Measurements from ENCODE around the gene TP53. TPM values are rescaled to one million over a fixed set of nuclear protein-coding genes. Genes with fewer than 3 reads are reported as not detected.

The TP53 gene
- total and polyA plus RNA-seq, 2 of the 4 experiments (the other 2 are of a cell fraction), result 31.2 to 48.5 TPM

DNA sequence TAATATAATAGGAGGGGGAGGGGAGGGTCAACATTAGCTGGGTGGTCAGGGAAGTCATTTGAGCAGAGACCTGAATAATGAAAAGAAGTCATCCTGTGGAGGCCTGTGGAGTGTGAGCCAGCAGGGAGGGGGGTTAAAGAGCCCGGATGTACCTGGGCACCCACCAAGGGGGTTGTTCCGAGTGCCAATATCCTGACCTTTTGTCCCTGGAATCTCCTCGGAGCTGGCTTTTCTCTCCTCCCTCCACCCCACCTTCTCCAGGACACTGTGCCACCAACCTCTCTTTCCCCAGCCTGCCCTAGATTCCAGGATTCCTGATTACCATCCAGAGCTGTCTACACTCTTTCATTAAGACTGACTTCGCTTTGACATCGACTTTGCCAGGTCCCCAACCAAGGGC is 51.1 kb downstream of the TP53 start:
- H3K23ac ChIP-seq (ENCODE audit: low read depth, low read length), result no peak overlapping the region
- dilution Hi-C loops (cut with HindIII; ENCODE audit: low sequenced_read_pairs, unreplicated experiment), result no loop called here

More for the DNA sequence above, 51.1 kb downstream of the TP53 start:
- H4K5ac ChIP-seq (ENCODE audit: low read depth, low read length), result no peak overlapping the region
- H3K79me1 ChIP-seq (ENCODE audit: low read depth in 1 of 2, low read length in 2 of 2), result no peaks in the 10 kb centered on the region
- H2BK15ac ChIP-seq (ENCODE audit: low read depth, low read length), result no peak overlapping the region
- intact Hi-C loops (cut with micrococcal nuclease) (no loop called here), in situ Hi-C loops (cut with MboI; ENCODE audit: low sequenced_read_pairs) (no loop called here)
- H3K4ac ChIP-seq (ENCODE audit: low read depth, low read length), result no peak overlapping the region
- no peak overlapping the region for H3K56ac ChIP-seq (ENCODE audit: extremely low read depth, insufficient read depth, low read length)
- WGBS, 2 experiments (ENCODE audit: extremely low coverage in 2 of 2, insufficient read length in 1 of 2), result 69% methylated on average over 4 of the region's 5 CpGs; no CpG with 5 or more reads in 1 of the 2 experiments
- peaks cover 7% of the 10 kb centered on the region for H3K27me3 ChIP-seq (ENCODE audit: control insufficient read depth, insufficient read depth, low read length)
- no TSS peak for BruUV-seq (replicated peaks)
- no peaks in the 10 kb centered on the region for H4K20me1 ChIP-seq (ENCODE audit: insufficient read depth, low read length)
- no peaks in the 10 kb centered on the region for H3K9me3 ChIP-seq (ENCODE audit: control insufficient read depth, insufficient read depth, low read length)
- ATAC-seq (ENCODE audit: low read depth) (no peak), DNase-seq (no peak)
- no peak overlapping the region for H3K18ac ChIP-seq (ENCODE audit: low read depth, low read length)
- H3K9me1 ChIP-seq (ENCODE audit: insufficient read depth, low read length), result no peaks in the 10 kb centered on the region
- no peak overlapping the region for H4K91ac ChIP-seq (ENCODE audit: insufficient read depth, low read depth, low read length)
- H2AFZ ChIP-seq (replicated peaks; ENCODE audit: low read length, poor library complexity), result peak overlapping the region; percentile 32
- POLR2A ChIA-PET (ENCODE audit: unreplicated experiment), result interaction anchor here (0.5 kb wide), 1 partner anchor 46 kb away, joined by 3 read pairs; no protein-coding TSS in a partner anchor
- H3K4me2 ChIP-seq (ENCODE audit: low read depth, low read length), result no peak overlapping the region
- H3K4me1 ChIP-seq (ENCODE audit: control insufficient read depth, insufficient read depth, low read length), result no peaks in the 10 kb centered on the region
- no peak overlapping the region for H3K14ac ChIP-seq (replicated peaks; ENCODE audit: low read depth, low read length)
- CTCF ChIA-PET, result no interaction called here
- no peak overlapping the region for H2BK20ac ChIP-seq (ENCODE audit: low read depth, low read length)
- no peak overlapping the region for H2BK120ac ChIP-seq (ENCODE audit: low read depth, low read length)
- no peak overlapping the region for H3K4me3 ChIP-seq (ENCODE audit: insufficient read depth, low read depth, low read length)
- TF ChIP-seq POLR2A (IDR thresholded peaks at IDR 0.05; ENCODE audit: low read depth, low read length), result no peak
- TF ChIP-seq, protein P1, sequence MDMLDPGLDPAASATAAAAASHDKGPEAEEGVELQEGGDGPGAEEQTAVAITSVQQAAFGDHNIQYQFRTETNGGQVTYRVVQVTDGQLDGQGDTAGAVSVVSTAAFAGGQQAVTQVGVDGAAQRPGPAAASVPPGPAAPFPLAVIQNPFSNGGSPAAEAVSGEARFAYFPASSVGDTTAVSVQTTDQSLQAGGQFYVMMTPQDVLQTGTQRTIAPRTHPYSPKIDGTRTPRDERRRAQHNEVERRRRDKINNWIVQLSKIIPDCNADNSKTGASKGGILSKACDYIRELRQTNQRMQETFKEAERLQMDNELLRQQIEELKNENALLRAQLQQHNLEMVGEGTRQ (IDR thresholded peaks at IDR 0.05; ENCODE audit: low read depth, low read length), result no peak
- TF ChIP-seq RAD21 (IDR thresholded peaks at IDR 0.05; ENCODE audit: low read length), result no peak
- TF ChIP-seq CTCF (conservative IDR thresholded peaks at IDR 0.05; ENCODE audit: low read depth, low read length), result no peak
- TF ChIP-seq NFE2L2 (IDR thresholded peaks at IDR 0.05; ENCODE audit: low read depth, low read length), result no peak
- TF ChIP-seq SMC3 (IDR thresholded peaks at IDR 0.05; ENCODE audit: low read depth, low read length), result no peak
- no peak for TF ChIP-seq RCOR1 (IDR thresholded peaks at IDR 0.05; ENCODE audit: insufficient replicate concordance, low read length)
- TF ChIP-seq BHLHE40 (IDR thresholded peaks at IDR 0.05; ENCODE audit: low read depth, low read length), result no peak
- no peak for TF ChIP-seq MXI1 (IDR thresholded peaks at IDR 0.05; ENCODE audit: borderline replicate concordance, low read depth, low read length)
- TF ChIP-seq MAZ (IDR thresholded peaks at IDR 0.05; ENCODE audit: borderline replicate concordance, low read depth, low read length), result no peak
- TF ChIP-seq MAFK (IDR thresholded peaks at IDR 0.05; ENCODE audit: low read depth, low read length), result no peak
- TF ChIP-seq CHD1 (IDR thresholded peaks at IDR 0.05; ENCODE audit: low read depth, low read length), result no peak
- TF ChIP-seq, protein P2, sequence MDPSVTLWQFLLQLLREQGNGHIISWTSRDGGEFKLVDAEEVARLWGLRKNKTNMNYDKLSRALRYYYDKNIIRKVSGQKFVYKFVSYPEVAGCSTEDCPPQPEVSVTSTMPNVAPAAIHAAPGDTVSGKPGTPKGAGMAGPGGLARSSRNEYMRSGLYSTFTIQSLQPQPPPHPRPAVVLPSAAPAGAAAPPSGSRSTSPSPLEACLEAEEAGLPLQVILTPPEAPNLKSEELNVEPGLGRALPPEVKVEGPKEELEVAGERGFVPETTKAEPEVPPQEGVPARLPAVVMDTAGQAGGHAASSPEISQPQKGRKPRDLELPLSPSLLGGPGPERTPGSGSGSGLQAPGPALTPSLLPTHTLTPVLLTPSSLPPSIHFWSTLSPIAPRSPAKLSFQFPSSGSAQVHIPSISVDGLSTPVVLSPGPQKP (IDR thresholded peaks at IDR 0.05; ENCODE audit: borderline replicate concordance, low read depth, low read length), result no peak
- no peak for TF ChIP-seq RFX5 (IDR thresholded peaks at IDR 0.05; ENCODE audit: low read depth, low read length)
- TF ChIP-seq CEBPB (IDR thresholded peaks at IDR 0.05; ENCODE audit: low read depth, low read length), result no peak
- TF ChIP-seq FOS (IDR thresholded peaks at IDR 0.05; ENCODE audit: low read depth, low read length), result no peak
- no peaks in the 10 kb centered on the region for H3K36me3 ChIP-seq (ENCODE audit: control insufficient read depth, insufficient read depth, low read length)
- H2AK5ac ChIP-seq (ENCODE audit: low read depth, low read length), result no peak overlapping the region
- no peak overlapping the region for H2BK5ac ChIP-seq (ENCODE audit: low read depth, low read length, poor library complexity, severe bottlenecking)
- H4K8ac ChIP-seq (ENCODE audit: low read depth in 2 of 2, low read length in 2 of 2), result no peak overlapping the region
- H2AK9ac ChIP-seq (replicated peaks; ENCODE audit: low read depth, low read length, poor library complexity), result no peak overlapping the region
- H3K27ac ChIP-seq (ENCODE audit: insufficient read depth, low read length), result no peak overlapping the region
- no peak overlapping the region for H3K9ac ChIP-seq (ENCODE audit: low read depth, low read length)
